Suprapubic skin (tissue), 4 donors: Measurements from ENCODE around the gene SPEG.

Experiments used
- CTCF ChIP-seq, 2 donors: fragments of 200-600 bp in 1 of 2; fragments of 450-650 bp in 1 of 2; sonication (generic) in 1 of 2; IDR thresholded peaks; one replicate each; pipeline ENCODE4 v1.5.1; 2016 to 2019; ENCODE audit warnings: antibody characterized with exemption in 2 of 2, mild to moderate bottlenecking in 1 of 2, moderate library complexity in 1 of 2
- EP300 ChIP-seq: sonication (generic); formaldehyde crosslinking; IDR thresholded peaks from one replicate; pipeline ENCODE4 v1.6.1; 2017; ENCODE audit warnings: antibody characterized with exemption
- POLR2A ChIP-seq, 2 donors: fragments of 450-650 bp; IDR thresholded peaks; one replicate each; pipeline ENCODE4 v1.6.1; 2017; ENCODE audit warnings: antibody characterized with exemption in 2 of 2, mild to moderate bottlenecking in 2 of 2, moderate library complexity in 2 of 2
- POLR2AphosphoS5 ChIP-seq, 3 donors: sonication (generic); formaldehyde crosslinking; IDR thresholded peaks; one replicate each; pipeline ENCODE4 v1.6.1; 2017; ENCODE audit warnings: antibody characterized with exemption in 3 of 3

- no peak for TF ChIP-seq CTCF (IDR thresholded peaks at IDR 0.05)
- no peak for TF ChIP-seq POLR2A (IDR thresholded peaks at IDR 0.05)
- no peak for TF ChIP-seq POLR2AphosphoS5 (IDR thresholded peaks at IDR 0.05)
- no peak for TF ChIP-seq EP300
Measured at GRCh38 chr2:219415580-219416234, 18.9 kb upstream of the SPEG start.
